Activated T-helper 9 cell treated with anti-CD3 and anti-CD28 coated beads, Interleukin-2, amount 50 U/mL, for 16 hours (primary cell): ENCODE results near the gene EFCAB11.
"Not testable (repeated sequence)": the region's sequence is repeated elsewhere in the genome, so short reads cannot be mapped to it uniquely, and the experiment has no call there.

Experiments used
- DNase-seq: peaks from one replicate; pipeline ENCODE4 v3.0.0-alpha.2; 2020; ENCODE audit warnings: low read depth

EFCAB11 gene

GRCh38 chr14:89911010-89911919 is 43.3 kb downstream of the EFCAB11 start:
- DNase-seq = no peak

- DNase-seq = no peak
Measured at GRCh38 chr14:89910691-89911009, 43.9 kb downstream of the EFCAB11 start.

GRCh38 chr14:89909586-89909985 is 44.9 kb downstream of the EFCAB11 start:
- DNase-seq = no peak

- DNase-seq = no peak
Measured at GRCh38 chr14:89908712-89909450, 45.6 kb downstream of the EFCAB11 start.

- DNase-seq = no peak
Measured at GRCh38 chr14:89907655-89908054, 46.9 kb downstream of the EFCAB11 start.

GRCh38 chr14:89906000-89906399 is 48.5 kb downstream of the EFCAB11 start:
- no peak for DNase-seq

GRCh38 chr14:89903340-89903952 is 51.1 kb downstream of the EFCAB11 start:
- no peak for DNase-seq

GRCh38 chr14:89902881-89903280 is 51.6 kb downstream of the EFCAB11 start:
- no peak for DNase-seq

- DNase-seq = no peak
Measured at GRCh38 chr14:89900802-89901201, 53.7 kb downstream of the EFCAB11 start.

GRCh38 chr14:89899917-89900663 is 54.4 kb downstream of the EFCAB11 start:
- DNase-seq = no peak

- DNase-seq = no peak
Measured at GRCh38 chr14:89899291-89899690, 55.2 kb downstream of the EFCAB11 start.

- not testable (repeated sequence) for DNase-seq
Measured at GRCh38 chr14:89893388-89893787, 61.1 kb downstream of the EFCAB11 start.

GRCh38 chr14:89892953-89893352 is 61.6 kb downstream of the EFCAB11 start:
- DNase-seq = no peak

GRCh38 chr14:89891721-89892120 is 62.8 kb downstream of the EFCAB11 start:
- not testable (repeated sequence) for DNase-seq

- no peak for DNase-seq
Measured at GRCh38 chr14:89891055-89891454, 63.5 kb downstream of the EFCAB11 start.

- DNase-seq = no peak
Measured at GRCh38 chr14:89890589-89890988, 63.9 kb downstream of the EFCAB11 start.

- DNase-seq = no peak
Measured at GRCh38 chr14:89889626-89890025, 64.9 kb downstream of the EFCAB11 start.

GRCh38 chr14:89884761-89885160 is 69.8 kb downstream of the EFCAB11 start:
- no peak for DNase-seq

- no peak for DNase-seq
Measured at GRCh38 chr14:89881839-89882238, 72.7 kb downstream of the EFCAB11 start.

- DNase-seq = not testable (repeated sequence)
Measured at GRCh38 chr14:89874091-89874490, 80.4 kb downstream of the EFCAB11 start.

- no peak for DNase-seq
Measured at GRCh38 chr14:89870316-89870715, 84.2 kb downstream of the EFCAB11 start.

- DNase-seq = no peak
Measured at GRCh38 chr14:89869606-89870005, 84.9 kb downstream of the EFCAB11 start.
